HG03342 (cell line): ENCODE data around the gene DYNC1LI1.

Experiments used
- ATAC-seq: cut with Tn5 transposase; IDR thresholded peaks from one replicate; pipeline ENCODE4 v1.9.1; 2021; ENCODE audit warnings: mild to moderate bottlenecking, moderate library complexity; ENCODE audit not compliant: unreplicated experiment

Gene DYNC1LI1

DNA sequence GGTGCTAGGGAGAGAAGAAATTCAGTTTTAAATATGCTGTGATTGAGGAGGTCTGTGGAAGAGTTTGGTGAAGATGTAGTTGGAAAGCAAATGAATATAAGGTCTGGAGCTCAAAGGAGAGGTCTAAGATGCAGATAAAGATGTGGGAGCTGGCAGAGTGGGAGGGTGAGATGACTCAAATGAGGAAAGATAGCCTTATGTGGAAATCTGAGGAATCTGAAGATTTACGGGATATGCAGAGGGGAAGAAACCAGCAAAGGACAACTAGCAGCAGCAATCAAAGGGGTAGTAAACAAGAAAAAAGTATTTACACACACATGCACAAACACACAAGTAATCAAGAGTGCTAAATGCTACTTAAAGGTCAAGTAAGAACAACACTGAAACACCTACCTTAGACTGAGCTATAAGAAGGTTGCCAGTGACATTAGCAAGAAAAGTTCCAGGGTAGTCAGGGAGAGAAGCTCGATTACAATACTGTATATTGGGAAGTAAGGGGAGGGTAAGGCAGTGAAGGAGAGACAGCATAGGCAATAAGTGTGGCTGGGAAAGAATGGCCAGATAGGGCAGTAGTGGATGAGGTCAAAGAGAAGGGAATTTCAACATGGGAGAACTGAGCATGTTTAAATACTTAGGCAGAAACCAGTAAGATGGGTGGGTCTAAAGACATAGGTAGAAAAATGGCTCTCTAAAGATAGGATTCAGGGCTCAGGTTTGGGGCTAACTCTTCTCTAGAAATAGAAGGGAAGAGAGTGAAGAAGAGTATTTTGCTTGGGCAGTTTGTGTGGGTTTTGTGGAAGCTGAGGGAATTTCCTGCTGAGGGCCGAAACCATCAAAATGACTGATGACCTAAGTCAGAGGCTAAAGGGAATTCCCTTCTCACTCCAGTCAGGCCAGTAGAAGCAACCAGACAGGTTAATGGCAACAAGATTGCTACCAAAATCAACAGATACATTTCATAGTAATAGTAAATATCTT is 76.9 kb downstream of the DYNC1LI1 start:
- peak; percentile 72 for ATAC-seq

DNA sequence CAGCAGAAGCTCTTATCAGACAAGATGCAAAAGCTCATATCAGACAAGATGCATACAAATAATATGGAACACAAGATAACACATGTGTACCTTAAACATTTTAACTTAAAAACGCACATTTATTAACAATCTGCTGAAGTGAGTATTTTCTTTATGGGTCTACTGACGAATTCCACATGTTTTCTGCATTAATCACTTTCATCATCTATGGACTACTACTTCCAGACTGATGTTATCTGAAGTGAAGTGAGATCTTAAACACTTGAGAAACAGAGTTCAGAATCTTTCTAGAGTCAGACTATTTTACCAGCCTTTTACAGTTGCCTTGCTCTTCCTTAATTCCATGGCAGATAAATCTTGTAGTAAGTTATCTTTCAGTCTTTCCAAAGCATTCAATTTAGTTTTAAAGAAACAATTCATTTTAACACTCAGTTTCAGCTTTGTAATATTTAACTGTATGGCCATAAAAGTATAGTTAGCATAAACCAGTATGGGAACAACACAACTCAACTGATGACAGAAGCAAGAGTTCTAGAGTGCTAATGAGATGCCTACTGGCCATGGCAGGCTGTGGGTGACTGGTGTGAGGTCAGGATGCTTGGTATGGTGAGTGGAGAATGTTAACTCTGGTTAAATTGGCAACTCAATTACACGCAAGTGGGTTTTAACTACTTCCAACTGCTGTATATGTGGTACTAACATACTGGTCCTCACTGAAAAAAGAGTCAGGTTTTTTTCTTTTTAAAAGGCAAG is 77.8 kb downstream of the DYNC1LI1 start:
- no peak for ATAC-seq

DNA sequence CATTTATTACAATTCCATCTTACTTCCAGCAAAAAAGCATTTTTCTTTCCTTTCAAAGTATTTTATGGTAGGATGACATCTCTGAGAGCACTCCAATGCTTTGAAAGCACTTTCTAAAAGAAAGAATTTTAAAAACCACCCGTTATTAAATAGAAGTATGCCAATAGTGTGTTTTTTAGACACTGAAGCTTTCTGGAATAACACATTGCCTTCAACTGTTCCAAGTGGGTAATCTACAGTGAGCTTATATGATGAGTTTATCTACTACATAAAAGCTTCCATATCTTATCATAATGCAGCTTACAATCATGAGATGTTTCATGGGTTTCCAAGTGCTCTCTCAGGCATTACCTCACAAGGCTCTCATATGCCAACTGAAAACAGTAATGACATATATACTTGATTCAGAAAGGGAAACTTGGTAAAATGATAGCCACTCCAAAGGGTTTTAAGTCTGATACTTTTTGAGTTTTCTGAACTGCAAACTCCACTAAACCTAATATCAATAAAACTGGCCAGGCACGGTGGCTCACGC is 82.1 kb downstream of the DYNC1LI1 start:
- ATAC-seq: no peak

DNA sequence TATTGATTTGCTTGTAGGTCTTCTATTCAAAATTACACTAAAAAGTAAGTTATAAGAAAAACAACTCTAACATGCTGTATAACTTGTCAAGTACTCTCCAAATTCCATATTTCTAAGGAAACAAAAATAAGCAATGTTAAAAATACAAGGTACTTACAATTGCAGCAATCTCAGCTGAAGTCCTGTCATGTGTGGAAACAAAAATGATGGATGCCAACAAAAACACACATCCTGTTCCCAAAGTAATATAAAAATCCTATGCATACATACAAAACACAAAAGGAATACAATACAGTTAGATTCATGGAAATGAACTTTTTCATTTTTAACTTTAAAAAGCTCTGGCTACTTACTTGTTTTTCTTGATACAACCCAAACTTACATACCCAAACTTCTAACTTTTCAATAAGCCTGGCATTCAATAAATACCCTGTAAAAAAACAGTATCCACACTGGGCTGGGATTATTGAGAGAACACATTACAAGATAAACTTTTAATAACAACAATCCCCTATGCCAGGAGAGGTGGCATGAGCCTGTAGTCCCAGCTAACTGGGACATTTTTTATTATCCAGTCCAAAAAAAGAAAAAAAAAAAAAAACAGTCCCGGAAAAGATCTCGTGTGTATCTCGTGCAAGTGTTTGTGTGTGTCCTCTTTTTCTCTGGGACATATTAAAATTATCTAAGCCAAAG is 82.7 kb downstream of the DYNC1LI1 start:
- no peak for ATAC-seq

DNA sequence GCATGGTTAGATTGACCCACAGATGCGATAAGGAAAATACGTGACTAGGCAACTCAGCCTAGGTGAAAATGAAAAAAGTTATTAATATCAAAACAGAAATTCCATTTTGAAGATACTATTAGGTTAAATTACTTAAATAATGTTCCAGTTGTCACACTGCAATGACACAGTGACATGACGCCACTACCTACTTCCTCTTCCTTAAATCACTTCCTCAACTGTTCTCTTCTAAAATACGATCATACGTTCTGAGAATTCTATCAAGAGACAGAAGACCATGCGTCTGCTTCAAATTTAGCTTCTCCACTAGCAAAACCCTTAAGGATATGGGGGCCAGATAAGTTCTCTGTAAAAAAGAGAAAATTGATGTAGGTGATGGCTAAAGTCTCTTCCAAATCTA is 86.2 kb downstream of the DYNC1LI1 start:
- peak; percentile 70 for ATAC-seq

DNA sequence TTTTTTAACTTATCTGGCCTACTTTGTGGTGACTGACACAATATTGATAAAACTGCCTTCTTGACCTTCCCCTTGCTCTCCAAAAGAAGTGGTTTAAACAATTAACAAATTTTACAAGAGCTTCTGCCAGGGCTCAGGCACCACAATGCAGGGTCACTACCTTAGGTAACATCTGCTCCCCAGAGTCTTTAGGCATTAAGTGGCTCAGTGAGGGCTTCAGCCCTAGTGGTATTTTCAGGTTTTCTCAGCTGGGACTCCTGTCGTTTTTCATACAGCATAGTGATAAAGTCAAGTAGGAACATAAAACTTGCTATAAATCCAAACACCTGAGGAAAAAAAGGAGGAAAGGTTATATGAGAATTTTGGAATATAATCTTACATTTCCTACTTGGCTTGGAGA is 86.9 kb downstream of the DYNC1LI1 start:
- ATAC-seq: no peak

DNA sequence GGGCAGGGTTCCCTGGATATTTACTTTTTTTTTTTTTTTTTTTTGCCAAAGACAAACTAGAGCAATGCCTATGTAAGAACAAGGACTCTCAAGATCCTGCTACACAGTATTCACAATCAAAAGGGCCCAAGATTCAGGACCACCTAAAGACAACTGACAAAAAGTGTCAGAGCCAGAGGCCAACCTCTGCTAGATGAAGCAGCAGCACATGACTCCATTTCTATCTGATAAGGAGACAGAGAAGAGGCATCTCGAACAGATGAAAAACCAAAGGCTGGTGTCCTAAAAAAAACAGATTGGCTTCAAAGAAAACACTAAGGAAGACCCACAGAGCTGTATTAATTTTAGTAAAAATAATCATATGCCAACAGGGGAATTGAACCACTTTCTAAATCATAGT is 88.0 kb downstream of the DYNC1LI1 start:
- ATAC-seq: no peak

DNA sequence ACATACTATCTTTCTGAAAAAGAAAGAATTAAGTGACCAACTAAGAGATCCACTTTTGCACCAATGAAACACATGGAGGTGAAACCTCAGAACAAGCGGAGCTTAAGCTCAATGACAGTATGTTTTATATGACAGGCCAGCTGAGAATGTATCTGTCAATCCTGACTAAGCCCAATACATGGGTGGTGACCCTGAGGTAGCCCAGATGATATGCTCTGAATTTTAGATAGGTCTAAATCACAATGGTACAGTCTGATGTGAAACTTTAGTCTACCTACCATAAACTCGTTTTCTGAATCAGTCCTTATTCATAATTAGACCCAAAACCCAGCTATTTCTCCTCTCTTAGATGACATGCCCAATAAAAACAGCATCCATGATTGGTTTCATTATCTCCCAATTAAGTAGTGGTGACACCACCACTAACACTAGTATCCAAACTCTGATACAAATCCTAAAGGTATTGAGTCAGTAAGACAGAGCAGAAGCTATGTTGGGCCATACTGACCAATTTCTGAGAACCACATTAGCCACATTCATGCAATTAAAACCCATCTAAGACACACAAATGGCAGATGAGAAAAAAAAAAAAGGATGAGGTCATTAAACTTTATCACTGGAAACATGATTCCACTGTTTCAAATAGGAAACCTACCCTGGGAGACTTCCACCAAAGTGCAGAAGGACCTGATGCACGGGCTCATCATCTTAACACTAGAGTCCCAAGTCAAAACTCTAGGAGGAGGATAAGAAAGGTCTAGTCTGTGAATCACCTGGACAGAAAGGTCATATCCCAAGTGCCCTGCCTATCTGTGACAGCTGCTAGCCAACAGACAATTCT is 88.6 kb downstream of the DYNC1LI1 start:
- ATAC-seq: no peak

DNA sequence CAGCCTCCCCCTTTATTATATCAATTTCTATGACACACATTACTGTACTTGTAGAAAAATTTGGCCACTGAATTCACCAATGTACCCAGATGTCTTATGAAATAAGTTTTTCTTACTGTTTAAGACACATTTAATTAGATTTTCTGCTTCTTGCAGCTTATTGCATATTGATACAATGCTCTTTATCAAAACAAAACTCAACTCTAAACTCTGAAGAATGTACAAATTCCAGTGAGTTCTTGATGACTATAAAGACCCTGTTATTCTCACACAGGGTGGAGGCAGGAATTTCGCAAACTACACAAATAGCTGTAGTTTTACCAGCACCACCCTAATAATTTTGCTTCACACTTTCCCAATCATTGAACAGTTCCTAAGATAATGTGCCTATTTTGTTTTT is 90.1 kb downstream of the DYNC1LI1 start:
- ATAC-seq: no peak
